Fibroblast of lung (primary cell): ENCODE measurements around the gene DCN. TPM values are rescaled to one million over a fixed set of nuclear protein-coding genes. Genes with fewer than 3 reads are reported as not detected.

Experiments used
- DNase-seq, 2 donors: peaks; one replicate each; pipeline versions ENCODE4 v3.0.0 to v3.0.0-alpha.2; 2010; ENCODE audit warnings: low read depth in 2 of 2
- H2AFZ ChIP-seq: 2 replicates; pipeline ENCODE4 v1.5.1; 2012; ENCODE audit warnings: low read length, control low read depth, inconsistent platforms
- H3K27ac ChIP-seq: 2 replicates; pipeline ENCODE4 v1.5.1; 2011; ENCODE audit warnings: low read length, control low read depth; ENCODE audit not compliant: insufficient read depth
- H3K27me3 ChIP-seq: 2 replicates; pipeline ENCODE4 v1.5.1; 2011; ENCODE audit warnings: mild to moderate bottlenecking, low read length; ENCODE audit not compliant: control insufficient read depth, insufficient read depth
- H3K36me3 ChIP-seq: 2 replicates; pipeline ENCODE4 v1.5.1; 2011; ENCODE audit warnings: low read length; ENCODE audit not compliant: control insufficient read depth, insufficient read depth
- H3K4me1 ChIP-seq: 2 replicates; pipeline ENCODE4 v1.5.1; 2011; ENCODE audit warnings: low read length; ENCODE audit not compliant: control insufficient read depth, insufficient read depth; ENCODE audit errors: extremely low read depth
- H3K4me2 ChIP-seq: 2 replicates; pipeline ENCODE4 v1.5.1; 2011; ENCODE audit warnings: low read length, control low read depth; ENCODE audit not compliant: insufficient read depth; ENCODE audit errors: extremely low read depth
- H3K4me3 ChIP-seq, 4 experiments: fragments of 200-600 bp in 1 of 4; sonication (generic) in 1 of 4; replicated peaks in 1 of 4; 2 replicates each; pipeline ENCODE4 v1.5.1; 2011 to 2016; ENCODE audit warnings: low read length in 4 of 4, low read depth in 3 of 4, mild to moderate bottlenecking in 3 of 4, control low read depth in 2 of 4, inconsistent platforms in 1 of 4, mixed read lengths in 1 of 4; ENCODE audit not compliant: insufficient read depth in 1 of 4; ENCODE audit errors: control extremely low read depth in 1 of 4
- H3K79me2 ChIP-seq: 2 replicates; pipeline ENCODE4 v1.5.1; 2012; ENCODE audit warnings: mild to moderate bottlenecking, low read length, inconsistent platforms; ENCODE audit not compliant: control insufficient read depth, insufficient read depth
- H3K9ac ChIP-seq: 2 replicates; pipeline ENCODE4 v1.5.1; 2011; ENCODE audit warnings: mild to moderate bottlenecking, low read length, control low read depth; ENCODE audit not compliant: insufficient read depth
- H3K9me3 ChIP-seq: 2 replicates; pipeline ENCODE4 v1.5.1; 2012; ENCODE audit warnings: low read depth, low read length; ENCODE audit not compliant: control insufficient read depth, insufficient read depth
- H4K20me1 ChIP-seq: 2 replicates; pipeline ENCODE4 v1.5.1; 2011; ENCODE audit warnings: low read length; ENCODE audit not compliant: control insufficient read depth, insufficient read depth; ENCODE audit errors: extremely low read depth
- CTCF ChIP-seq, 2 donors: IDR thresholded peaks in 1 of 2; conservative IDR thresholded peaks in 1 of 2; 1 replicate in 1 of 2; 2 replicates in 1 of 2; pipeline ENCODE4 v1.5.1; 2011 to 2012; ENCODE audit warnings: low read length in 2 of 2, control low read depth in 1 of 2, inconsistent platforms in 1 of 2, low read depth in 1 of 2, mild to moderate bottlenecking in 1 of 2
- EZH2 ChIP-seq: IDR thresholded peaks from 2 replicates; pipeline ENCODE4 v1.5.1; 2012; ENCODE audit warnings: low read length, control low read depth, mild to moderate bottlenecking; ENCODE audit errors: missing control alignments
- polyA plus RNA-seq, 2 donors: library from polyadenylated mRNA; depleted of rRNA in 1 of 2; stranded (reverse) in 1 of 2; unstranded in 1 of 2; fragments of >200 nt; gene quantifications; 2 replicates each; pipeline ENCODE4 v1.2.1, GENCODE V29; 2011 to 2012; ENCODE audit warnings: missing spikeins in 1 of 2
- total RNA-seq: library from RNA; depleted of rRNA; stranded (reverse); fragments of >200 nt; gene quantifications from 2 replicates; pipeline ENCODE4 v1.2.1, GENCODE V29; 2014

DCN gene
- total and polyA plus RNA-seq, 2 donors (not counting 1 experiment from before 2014, with no cell fraction given) = 902 to 4,941 TPM

DNA sequence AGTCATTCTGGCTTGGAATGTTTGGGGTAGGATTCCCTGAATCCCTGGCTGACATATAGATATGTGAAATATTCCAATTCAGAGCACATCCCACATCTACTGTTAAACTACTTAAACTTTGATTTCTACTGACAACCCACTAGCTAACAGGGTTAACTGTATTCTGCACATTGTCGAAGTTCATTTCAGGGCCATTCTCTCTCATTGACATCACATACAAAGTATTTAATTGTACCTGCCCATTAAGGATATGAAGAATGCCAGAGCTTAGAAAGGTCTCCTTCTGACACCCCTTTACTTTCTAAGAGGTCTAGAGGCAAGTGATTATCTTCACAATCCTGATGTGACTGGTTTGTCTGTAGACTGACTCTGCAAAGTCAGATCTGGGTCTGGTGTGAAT lies 2.8 kb upstream of the DCN start:
- no peak for TF ChIP-seq EZH2
- no peak for TF ChIP-seq CTCF (conservative IDR thresholded peaks at IDR 0.05 in 1 of 2, IDR thresholded peaks at IDR 0.05 in 1 of 2; ENCODE audit: low read depth in 1 of 2, low read length in 2 of 2)
- peaks cover 12% of the 10 kb centered on the region for H3K79me2 ChIP-seq
- H4K20me1 ChIP-seq = no peaks in the 10 kb centered on the region
- H2AFZ ChIP-seq = no peak overlapping the region
- peaks cover 6% of the 10 kb centered on the region for H3K4me1 ChIP-seq
- no peak overlapping the region for H3K9ac ChIP-seq
- DNase-seq = no peak
- no peak overlapping the region for H3K27ac ChIP-seq
- H3K4me2 ChIP-seq = no peak overlapping the region
- H3K4me3 ChIP-seq = no peak overlapping the region
- no peaks in the 10 kb centered on the region for H3K9me3 ChIP-seq
- H3K36me3 ChIP-seq = no peaks in the 10 kb centered on the region
- H3K27me3 ChIP-seq = no peaks in the 10 kb centered on the region

DNA sequence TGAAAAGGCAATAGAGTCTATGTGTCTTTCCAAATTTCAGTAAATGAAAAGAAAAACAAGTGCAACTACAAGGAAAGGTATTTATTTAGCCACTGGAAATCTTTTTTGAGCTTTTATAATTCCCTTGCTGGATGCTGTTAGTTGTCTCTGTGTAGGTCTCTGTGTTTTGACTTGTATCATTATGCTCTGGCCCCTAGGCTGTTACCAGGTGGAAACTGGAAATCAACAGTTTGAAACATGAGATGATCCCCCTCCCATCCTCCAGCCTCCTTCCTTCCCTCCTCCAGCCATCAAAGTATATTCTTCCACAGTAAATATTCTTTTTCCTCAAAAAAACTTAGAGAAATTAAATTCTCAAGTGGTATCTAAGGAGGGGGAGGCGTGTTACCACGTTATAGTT lies 934 bp upstream of the DCN start:
- Histone ChIP-seq H4K20me1 (no peaks in the 10 kb centered on the region), H3K4me1 (peaks cover 4% of the 10 kb centered on the region), H3K4me2 (peak overlapping the region; percentile 81), H3K79me2 (peaks cover 29% of the 10 kb centered on the region), H3K27me3 (no peaks in the 10 kb centered on the region), H3K36me3 (no peaks in the 10 kb centered on the region), H3K27ac (peak overlapping the region; percentile 13), H3K4me3 (peak overlapping the region in 2 of 4 experiments; percentile 75 to 94), H3K9me3 (no peaks in the 10 kb centered on the region), H2AFZ (no peak overlapping the region), H3K9ac (no peak overlapping the region)
- TF ChIP-seq CTCF (conservative IDR thresholded peaks at IDR 0.05 in 1 of 2, IDR thresholded peaks at IDR 0.05 in 1 of 2; ENCODE audit: low read depth in 1 of 2, low read length in 2 of 2) = no peak
- TF ChIP-seq EZH2 = no peak
- no peak for DNase-seq

DNA sequence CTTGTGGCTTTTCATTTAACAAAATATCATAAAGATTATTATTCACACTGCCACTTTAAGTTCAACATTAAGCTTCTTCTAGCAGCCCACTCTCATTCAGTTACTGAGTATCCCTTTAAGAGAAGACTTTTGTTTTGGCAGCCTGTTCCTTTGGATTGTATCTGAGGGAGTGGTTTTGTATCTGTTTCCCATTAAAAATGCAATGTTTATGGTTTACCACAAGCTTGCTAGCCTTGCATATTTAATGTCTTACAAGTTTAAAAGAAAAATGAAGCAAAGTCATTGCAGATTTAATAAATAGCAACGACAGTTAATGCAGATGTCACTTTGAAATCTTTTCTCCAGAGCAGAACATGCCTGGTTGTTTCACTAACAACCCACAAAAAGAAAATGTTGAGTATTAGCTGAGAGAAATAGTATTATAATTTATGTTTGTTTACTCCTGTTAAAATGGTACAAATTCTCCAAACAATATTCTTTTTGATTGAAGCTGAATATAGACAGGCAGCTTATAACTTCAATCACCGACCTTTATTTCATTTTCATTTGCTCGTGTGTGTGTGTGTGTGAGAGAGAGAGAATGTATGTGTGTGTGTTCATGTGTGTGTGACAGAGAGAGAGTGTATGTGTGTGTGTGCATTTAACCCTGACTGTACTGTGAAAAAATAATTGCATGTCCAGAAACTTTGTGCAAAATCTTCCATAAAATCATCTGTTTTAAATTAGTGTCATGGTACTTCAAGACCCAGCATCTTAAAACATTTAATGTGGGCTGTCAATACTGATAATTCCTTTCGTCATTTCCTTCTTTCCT lies 1.8 kb downstream of the DCN start:
- no peaks in the 10 kb centered on the region for H3K9me3 ChIP-seq
- peak; percentile 86 to 90 for DNase-seq
- peaks cover 4% of the 10 kb centered on the region for H3K4me1 ChIP-seq
- peak overlapping the region; percentile 65 for H3K27ac ChIP-seq
- TF ChIP-seq EZH2 (no peak), CTCF (conservative IDR thresholded peaks at IDR 0.05 in 1 of 2, IDR thresholded peaks at IDR 0.05 in 1 of 2; ENCODE audit: low read depth in 1 of 2, low read length in 2 of 2) (no peak)
- no peaks in the 10 kb centered on the region for H3K27me3 ChIP-seq
- H2AFZ ChIP-seq = no peak overlapping the region
- no peaks in the 10 kb centered on the region for H3K36me3 ChIP-seq
- peak overlapping the region; percentile 51 for H3K9ac ChIP-seq
- no peaks in the 10 kb centered on the region for H4K20me1 ChIP-seq
- peak overlapping the region; percentile 84 for H3K4me2 ChIP-seq
- H3K79me2 ChIP-seq = peaks cover 51% of the 10 kb centered on the region
- H3K4me3 ChIP-seq = peak overlapping the region; percentile 50 to 94 (median 68)
